DMS53 treated with DMSO at 0.1 percent for 48 hours (cell line): ENCODE measurements around the gene MATN1.
A peak's percentile ranks its signal among the peaks of the same experiment; 100 is the strongest.

Experiments used
- DNase-seq: peaks from one replicate; lab custom pipeline; 2025; ENCODE audit not compliant: unreplicated experiment; lab: John Stamatoyannopoulos, UW

Gene MATN1

GRCh38 chr1:30745834-30746208 is 22.4 kb upstream of the MATN1 start:
- DNase-seq = no peak

GRCh38 chr1:30745156-30745833 is 21.9 kb upstream of the MATN1 start:
- no peak for DNase-seq

- DNase-seq = no peak
These were observed 20.8 kb upstream of the MATN1 start for GRCh38 chr1:30744060-30744756.

GRCh38 chr1:30743584-30744059 is 20.2 kb upstream of the MATN1 start:
- no peak for DNase-seq

GRCh38 chr1:30742963-30743559 is 19.7 kb upstream of the MATN1 start:
- DNase-seq = no peak

GRCh38 chr1:30742300-30742962 is 19.0 kb upstream of the MATN1 start:
- no peak for DNase-seq

- DNase-seq = peak; percentile 31
These were observed 18.0 kb upstream of the MATN1 start for GRCh38 chr1:30741239-30741894.

- no peak for DNase-seq
These were observed 17.2 kb upstream of the MATN1 start for GRCh38 chr1:30740251-30741238.

GRCh38 chr1:30739601-30740000 is 16.2 kb upstream of the MATN1 start:
- DNase-seq = no peak

GRCh38 chr1:30738715-30739559 is 15.6 kb upstream of the MATN1 start:
- no peak for DNase-seq

- no peak for DNase-seq
These were observed 14.8 kb upstream of the MATN1 start for GRCh38 chr1:30738040-30738714.

- no peak for DNase-seq
These were observed 14.1 kb upstream of the MATN1 start for GRCh38 chr1:30737357-30738039.

GRCh38 chr1:30735668-30736498 is 12.5 kb upstream of the MATN1 start:
- no peak for DNase-seq

- DNase-seq = no peak
These were observed 11.7 kb upstream of the MATN1 start for GRCh38 chr1:30735124-30735523.

GRCh38 chr1:30734580-30734979 is 11.2 kb upstream of the MATN1 start:
- no peak for DNase-seq

GRCh38 chr1:30734106-30734505 is 10.7 kb upstream of the MATN1 start:
- no peak for DNase-seq

GRCh38 chr1:30733493-30733892 is 10.1 kb upstream of the MATN1 start:
- DNase-seq = no peak
